CD4-positive, alpha-beta T cell treated with Interferon gamma for 1 hour (primary cell): ENCODE results near the gene SRD5A3.
A peak's percentile ranks its signal among the peaks of the same experiment; 100 is the strongest.

Experiments
- DNase-seq: peaks from one replicate; pipeline ENCODE4 v3.0.0-alpha.2; 2020

Gene SRD5A3

DNA sequence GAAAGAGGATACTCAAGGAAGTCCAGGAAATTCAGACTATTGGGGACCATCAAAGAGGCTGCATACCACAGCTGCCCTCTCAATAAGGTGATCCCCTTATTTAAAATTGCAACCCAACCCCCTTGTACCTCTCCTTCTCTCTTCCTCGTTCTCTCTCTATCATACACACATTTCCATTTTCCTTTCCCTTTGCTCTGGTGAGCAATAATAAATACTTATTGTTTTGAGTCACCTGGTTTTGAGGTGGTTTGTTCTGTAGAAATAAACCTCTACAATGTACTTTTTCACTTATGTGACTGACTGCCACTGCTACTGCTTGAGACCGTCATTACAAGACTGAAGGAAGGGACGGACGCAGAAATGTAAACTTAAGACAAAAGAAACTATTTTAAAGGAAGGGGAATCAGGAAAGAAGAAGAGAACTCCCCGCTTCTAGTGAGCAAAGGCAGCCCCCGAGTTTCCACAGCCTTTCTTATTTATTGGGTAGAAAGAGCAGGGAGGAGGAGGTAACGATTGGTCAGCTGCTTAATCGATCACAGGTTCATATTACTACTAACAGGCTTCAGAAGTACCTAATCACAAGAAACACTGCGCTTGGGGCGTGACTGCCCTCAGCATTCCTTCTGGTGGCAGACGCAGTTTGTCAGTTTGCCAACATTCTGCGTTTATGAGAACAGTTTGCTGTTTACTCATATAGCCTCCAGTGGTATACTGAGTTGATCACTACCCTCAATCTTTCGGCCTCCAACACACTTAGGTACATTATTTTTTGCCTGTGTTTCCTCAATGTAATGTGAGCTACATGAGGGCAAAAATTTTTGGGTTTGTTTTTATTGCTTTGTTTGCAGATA lies 32.8 kb downstream of the SRD5A3 start:
- DNase-seq: no peak

DNA sequence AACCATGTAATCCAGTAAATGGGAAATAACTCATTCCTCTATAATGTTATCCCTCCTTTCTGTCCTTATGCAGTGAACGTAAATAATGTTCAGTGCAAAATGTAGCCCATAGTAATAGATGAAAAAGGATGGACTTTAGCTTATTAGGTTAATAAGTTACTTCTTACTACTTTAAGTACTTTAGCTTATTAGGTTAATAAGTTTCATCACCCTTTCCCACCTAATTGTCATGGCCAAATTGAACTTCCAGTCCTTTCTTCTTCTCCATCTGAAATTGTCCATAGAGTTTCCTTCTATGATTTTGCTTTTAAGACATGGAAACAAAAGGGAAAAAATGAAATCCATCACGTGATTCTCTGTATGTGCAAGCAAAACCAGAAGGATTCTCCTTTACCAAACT lies 34.5 kb downstream of the SRD5A3 start:
- DNase-seq: no peak

DNA sequence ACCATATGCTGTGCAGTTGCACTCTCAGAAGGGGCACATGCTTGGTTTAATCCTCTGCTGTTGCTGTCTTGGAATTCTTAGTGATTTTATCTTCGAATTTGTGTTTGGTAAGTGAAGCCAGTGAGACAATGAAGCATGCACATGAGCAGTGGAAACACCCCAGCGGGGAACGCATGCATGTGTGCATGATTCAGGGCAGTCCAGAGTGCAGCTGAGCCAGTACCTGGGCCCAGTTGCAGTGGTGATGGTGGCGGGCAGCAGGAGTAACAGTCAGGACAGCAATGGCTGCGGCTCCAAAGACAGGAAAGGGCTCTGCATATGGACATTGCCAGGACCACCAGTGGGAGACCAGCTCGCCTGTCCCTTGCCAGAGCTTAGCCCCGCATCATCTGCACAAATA lies 35.5 kb downstream of the SRD5A3 start:
- no peak for DNase-seq

DNA sequence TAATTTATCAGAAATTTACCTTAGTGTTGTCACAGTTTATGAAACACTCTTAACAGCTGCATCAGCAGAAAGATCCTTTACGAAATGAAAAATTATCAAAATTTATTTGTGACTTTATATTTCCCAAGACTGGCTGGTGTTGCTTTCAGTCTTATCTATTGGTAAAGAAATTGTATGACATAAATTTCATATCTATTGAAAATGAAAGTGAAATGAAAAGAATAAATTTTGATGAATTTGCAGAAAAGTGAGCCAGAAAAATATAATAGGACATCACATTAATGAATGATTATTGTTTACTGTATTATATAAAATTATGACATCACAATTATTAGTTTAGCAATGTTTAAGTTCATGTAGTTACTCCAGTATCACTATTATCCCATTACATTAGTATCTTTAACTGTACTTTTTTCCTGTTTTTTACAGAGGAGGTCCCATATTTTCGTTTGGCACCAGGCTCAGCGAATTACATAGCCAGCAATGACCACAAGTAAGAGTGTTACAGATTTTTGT lies 36.5 kb downstream of the SRD5A3 start:
- DNase-seq: no peak

DNA sequence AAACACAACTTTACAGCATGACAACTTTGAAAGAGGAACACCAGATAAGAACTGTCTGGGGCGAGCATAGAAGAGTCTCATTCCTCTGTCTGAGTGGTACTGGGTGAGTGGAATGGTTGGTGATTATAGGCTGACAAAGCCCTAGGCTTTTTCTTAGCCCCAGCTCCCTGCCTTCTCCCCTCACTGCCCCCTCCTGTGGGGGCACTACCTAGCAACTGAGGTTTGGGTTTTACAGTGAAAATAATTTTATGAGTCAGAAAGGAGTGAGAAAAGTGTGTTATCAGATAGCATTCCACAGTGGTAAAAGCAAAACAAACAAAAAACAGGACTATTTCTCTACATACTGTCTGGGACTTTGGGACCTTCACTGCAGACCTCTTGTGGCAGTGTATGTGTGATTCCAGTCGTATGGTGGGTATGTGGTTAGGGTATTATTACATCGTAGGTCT lies 39.2 kb downstream of the SRD5A3 start:
- no peak for DNase-seq

DNA sequence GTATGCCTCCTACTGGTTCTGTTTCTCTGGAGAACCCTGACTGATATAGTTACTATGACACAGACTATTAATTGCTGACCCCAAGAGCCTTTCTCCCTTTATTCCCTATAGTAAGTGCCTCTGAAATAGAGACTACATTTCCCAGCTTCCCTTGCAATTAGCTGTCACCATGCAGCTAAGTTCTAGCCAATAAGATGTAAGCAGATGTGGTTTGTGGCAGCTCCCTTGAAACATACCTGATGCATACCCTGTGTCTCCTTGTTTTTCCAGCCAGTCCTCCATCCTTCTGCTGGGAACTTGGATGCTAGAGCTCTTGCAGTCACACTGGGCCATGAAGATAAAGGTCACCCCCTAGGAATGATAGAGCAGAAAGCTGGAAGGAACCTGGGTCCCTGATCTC lies 40.0 kb downstream of the SRD5A3 start:
- DNase-seq: no peak

DNA sequence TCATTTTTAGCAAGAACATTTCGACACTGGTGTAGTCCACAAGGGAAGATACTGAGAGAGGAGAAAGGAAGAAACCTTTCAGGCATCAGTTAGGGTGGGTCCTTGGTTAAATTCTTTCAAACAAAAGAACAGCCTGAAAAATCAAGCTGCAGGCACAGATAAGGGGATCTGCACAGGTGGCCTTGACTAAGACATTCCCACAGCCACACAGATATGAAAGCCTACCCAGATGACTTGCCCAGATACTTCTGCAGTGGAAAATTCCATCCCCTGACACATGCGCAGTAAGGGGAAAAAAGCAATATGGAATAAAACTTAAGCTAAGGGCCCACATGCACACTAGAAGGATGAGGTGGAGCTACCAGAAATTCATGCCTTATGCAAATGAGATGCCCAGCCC lies 40.8 kb downstream of the SRD5A3 start:
- no peak for DNase-seq

DNA sequence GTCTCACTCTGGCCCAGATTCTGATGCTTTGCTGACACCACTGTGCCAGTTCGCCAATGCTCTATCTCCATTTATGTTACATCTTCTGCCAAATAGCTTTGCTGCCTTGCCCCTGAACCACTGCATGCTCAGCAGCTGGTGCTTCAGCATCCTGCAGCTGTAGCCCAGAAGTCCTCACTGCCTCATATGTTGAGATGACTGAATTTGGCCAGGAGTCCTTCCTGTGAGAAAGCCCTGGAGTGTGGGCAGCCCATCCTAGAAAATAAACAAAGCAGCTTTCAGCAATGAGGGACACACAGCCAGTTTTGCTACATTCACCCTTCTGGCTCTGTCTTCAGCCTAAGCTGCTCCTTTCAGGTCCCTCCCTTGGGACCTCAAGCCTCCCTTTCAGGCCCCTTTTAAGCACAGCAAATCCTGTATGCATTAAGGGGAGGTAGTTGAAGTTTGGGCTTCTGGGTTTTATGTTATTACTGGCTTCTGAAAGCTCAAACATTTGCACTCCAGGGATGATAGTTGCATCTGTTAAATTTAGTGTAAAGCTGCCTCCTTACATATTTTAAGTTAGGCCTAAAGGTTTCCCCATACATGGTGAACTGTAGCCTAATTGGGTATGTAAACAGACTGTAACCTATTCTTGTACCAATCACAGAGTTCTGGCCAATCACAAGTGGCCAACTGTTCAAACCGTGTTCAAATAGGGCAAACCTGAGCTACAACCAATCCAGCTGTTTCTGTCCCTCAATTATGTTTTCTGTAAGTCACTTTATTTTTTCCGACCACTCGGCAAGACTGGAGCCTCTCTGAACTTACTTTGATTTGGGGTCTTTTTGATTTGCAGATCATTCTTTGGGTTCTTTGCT lies 47.6 kb downstream of the SRD5A3 start:
- no peak for DNase-seq

DNA sequence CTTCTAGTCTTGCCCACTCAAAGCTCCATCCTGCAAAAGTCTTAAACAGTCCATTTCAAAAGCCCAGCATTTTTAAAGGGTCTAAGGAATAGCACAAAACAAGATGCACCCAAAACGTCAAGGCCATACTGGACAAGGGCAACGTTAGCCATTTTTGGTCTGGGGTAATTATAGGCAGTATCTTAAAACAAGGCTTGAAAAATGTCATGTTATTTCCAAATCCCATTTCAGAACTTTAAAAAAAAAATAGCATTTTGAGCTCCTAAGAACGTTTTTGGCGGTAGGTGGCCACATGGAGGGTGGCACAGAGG lies 49.1 kb downstream of the SRD5A3 start:
- DNase-seq: no peak

DNA sequence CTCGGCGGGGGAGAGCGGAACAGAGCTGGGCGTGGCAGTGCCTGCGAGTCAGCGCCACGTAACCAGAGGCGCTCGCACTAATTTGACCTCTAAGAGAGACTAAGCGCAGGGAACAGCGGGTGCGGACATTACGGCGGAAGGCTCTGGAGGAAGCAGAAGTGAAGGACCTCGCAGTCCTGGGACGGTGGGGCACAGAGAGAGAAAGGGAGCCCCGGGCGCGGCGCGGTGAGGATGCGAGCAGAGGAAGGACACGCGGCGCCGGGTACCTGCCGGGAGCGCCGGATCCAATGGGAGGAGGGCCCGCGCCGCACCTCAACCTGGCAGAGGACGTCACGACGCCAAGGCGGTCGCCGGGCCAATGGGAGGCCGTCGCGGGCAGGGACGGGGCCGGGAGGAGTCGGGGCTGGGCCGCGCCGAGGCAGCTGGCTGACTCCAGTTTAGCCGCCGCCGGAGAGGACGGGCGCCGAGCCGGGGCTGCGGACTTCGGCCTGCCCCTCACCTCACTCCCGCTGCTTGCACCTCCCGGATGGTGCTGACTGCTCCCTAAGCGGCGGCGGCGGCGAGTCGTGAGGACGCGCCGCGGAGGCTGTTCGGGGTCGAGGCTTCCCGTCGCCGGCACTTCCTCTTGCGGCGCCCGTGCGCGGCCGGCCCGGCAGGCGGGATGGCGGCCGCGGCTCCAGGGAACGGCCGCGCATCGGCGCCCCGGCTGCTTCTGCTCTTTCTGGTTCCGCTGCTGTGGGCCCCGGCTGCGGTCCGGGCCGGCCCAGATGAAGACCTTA lies 49.7 kb downstream of the SRD5A3 start, which contains the start of gene TMEM165:
TSS of gene TMEM165 (plus strand) at position 429 of the 779 bp plus-strand sequence. CDS start at position 662, 233 bp downstream.
- DNase-seq: peak; percentile 85

DNA sequence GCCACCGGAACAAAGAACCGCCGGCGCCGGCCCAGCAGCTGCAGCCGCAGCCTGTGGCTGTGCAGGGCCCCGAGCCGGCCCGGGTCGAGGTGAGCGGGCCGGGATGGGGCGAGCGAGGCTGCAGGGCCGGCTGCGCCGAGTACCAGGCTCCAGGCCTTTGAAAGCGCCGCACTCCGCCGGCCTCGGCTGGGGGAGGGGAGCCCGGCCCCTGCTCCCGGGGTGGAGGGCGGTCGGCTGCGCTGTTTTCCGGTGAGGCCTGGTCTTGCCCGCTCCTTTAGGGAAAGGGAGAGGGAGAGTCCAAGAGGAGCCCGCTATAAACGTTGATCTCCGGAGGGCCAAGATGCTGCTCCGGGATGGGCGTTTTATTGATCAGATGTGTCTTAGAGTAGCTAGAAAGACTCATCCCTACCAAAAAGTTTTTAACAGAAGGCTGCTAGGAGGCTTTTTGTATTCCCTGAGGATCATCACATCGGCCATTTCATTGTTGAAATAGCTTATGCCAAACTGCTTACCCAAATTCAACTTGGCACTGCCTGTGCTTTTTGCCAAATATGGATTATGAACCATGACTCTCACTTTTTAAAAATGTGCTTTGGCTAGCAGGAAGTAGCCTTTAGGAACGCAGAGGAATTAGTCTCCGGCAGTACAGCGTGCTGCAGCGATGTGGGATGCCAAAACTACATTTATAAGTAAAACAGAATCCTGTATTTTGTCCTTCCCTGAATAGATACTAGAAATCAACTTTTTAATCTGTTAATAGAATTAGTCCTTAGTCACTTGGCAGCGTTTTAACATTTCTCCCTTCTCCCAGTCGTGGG lies 50.5 kb downstream of the SRD5A3 start:
- DNase-seq: peak; percentile 4

DNA sequence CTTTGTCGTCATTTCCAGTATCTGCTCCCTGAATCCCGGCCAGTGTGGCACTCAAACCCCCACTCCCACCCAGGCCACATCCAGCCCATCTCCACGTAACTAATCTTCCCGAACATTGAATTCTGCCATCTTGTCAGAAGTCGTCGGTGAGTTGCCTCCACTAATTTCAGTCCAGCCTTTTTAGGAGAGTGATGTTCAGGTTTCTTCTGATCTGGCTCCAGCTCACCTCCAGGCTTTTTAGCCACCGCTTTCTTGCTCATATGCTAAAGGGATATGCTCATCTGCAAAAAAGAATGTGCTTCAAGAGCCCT lies 51.0 kb downstream of the SRD5A3 start:
- no peak for DNase-seq

DNA sequence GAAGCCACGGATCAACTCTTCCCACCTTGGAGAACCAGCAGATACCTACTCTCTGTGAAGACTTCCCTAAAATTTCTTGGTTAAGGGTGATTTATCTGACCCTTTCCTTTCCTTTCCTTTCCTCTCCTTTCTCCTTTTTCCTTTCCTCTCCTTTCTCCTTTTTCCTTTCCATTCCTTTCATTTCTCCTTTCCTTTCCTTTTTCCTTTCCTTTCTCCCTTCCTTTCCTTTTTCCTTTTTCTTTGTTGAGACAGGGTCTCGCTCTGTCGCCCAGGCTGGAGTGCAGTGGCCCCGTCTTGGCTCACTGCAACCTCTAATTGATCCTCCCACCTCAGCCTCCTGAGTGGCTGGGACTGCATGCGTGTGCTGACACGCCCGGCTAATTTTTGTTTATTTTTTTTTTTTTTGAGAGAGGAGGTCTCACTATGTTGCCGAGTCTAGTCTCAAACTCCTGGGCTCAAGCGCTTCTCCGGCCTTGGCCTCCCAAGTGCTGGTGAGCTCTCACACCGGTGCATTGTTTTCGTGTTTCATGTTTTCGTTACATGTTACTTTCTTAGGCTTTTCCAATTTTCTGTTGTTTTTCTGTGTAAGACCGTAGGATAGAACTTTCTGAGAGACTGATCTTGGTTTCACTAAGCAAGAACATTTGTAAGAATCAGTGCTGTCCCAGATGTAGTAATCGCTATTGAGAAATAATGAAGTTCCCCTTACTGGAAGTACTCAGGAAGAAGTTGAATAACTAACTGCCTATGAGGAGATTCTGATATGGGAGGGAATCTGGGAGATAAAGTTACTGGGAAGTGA lies 51.7 kb downstream of the SRD5A3 start:
- no peak for DNase-seq

DNA sequence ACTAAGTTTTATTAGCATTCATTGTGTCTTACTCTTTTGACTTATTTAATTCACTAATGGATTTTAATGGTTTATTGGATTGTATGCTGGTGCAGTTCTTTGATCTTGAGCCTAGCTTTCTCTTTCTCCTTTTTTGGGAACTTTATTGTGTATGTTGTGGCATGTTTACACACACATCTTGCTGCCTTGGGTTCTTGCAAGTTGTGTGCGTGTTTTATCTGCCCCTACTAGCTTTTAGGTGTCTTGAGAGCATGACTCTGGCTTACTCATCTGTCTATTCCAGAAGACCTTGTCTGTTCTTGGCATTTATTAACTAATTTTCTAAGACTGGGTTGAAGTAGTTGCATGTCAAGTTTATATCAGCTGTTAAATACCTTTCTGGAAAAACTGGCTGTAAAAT lies 52.4 kb downstream of the SRD5A3 start:
- DNase-seq: no peak

DNA sequence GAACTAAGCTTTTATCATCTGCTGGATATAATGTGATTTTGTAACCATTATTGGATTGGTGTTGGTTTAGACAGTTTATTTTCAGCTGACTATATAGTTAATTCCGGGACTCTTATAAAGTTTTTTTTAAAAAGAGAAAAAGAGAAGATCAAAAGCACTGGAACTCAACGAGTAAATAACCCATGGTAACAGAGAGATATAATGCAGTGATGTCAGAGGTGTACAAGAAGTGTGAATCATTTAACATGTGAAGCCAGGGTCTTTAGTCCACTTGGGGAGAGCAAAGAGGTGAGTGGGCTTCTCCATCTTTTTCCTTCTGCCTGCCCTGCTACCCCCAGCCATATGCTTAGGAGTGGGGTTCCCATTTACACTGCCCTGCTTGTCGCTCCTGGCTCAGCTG lies 52.9 kb downstream of the SRD5A3 start:
- no peak for DNase-seq

DNA sequence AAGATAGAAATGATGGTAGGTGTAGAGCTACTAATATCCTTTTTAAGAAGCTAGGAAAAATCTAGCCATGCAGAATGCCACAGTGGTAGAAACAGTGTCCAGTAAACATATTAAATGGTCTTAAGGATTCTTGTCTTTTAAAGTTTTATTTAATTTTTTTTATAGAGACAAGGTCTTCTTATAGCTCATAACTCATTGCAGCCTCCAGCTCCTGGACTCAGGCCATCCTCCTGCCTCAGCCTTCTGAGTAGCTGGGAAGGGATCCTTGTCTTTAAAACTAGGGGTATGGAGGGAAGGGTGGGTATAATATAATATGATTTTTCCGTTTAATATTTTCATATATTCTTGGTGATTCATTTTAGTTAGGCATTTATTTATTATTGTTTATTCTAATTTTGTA lies 53.5 kb downstream of the SRD5A3 start:
- no peak for DNase-seq

DNA sequence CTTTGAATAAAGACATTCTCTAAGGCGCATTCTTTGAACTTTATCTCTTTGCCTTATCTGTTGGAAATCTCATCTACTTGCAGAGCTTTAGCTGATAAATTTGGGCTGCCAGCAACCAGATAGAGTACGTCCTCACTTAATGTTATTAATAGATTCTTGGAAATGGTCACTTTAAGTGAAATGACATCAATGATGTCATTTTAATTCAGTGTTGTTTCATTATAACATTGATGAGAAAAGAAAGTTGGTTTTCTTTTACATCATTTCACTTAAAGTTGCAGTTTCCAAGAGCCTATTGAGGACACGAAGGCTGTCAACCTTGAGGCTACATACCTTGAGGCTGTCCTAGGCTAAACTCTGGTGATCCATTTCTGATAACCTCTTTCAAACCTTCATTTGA lies 59.0 kb downstream of the SRD5A3 start:
- DNase-seq: no peak

DNA sequence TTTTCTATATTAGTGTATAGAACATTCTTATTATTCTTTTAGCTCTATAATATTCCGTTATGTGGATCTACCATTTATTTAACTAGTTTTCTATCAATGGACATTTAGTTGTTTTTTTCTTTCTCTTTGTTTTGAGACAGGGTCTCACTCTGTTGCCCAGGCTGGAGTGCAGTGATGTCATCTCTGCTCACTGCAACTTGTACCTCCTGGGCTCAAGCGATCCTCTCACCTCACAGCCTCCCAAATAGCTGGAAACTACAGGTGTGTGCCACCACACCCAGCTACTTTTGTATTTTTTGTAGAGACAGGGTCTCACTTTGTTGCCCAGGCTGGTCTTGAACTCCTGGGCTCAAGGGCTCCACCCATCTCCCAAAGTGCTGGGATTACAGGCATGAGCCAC lies 60.5 kb downstream of the SRD5A3 start:
- DNase-seq: no peak

DNA sequence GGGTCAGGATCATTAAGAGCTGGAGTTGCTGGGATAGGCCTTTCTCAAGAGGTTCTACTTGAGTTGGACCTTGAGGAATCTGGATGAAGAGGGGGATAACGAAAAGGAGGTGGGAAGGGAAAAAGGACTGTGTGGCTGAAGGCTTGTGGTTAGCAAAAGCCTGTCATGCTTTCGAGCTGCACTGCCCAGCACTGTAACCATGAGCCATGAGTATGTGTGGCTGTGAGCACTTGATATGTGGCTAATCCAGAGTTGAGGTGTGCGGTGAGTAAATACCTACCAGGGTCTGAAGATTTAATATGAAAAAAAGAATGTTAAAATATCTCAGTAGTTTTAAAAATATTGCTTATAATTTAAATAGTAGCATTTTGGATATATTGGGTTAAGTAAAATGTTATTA lies 61.1 kb downstream of the SRD5A3 start:
- DNase-seq: no peak

DNA sequence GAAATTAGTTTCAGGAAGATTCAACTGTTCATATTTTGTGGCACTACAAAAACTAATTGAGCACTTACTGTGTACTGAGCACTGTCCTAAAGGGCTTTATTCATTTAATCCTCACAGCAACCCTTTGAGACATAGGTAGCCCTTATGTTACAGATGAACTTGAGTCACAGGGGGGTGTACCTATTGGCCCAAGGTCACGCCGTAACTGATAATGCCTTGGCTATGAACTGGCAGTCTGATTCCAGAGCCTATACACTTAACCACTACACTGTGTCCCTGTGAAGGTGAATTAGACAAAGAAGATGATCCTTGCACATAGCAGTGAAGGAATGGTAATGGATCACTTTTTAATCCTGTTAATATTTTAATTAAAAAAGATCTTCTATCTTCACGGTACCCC lies 61.7 kb downstream of the SRD5A3 start:
- no peak for DNase-seq

DNA sequence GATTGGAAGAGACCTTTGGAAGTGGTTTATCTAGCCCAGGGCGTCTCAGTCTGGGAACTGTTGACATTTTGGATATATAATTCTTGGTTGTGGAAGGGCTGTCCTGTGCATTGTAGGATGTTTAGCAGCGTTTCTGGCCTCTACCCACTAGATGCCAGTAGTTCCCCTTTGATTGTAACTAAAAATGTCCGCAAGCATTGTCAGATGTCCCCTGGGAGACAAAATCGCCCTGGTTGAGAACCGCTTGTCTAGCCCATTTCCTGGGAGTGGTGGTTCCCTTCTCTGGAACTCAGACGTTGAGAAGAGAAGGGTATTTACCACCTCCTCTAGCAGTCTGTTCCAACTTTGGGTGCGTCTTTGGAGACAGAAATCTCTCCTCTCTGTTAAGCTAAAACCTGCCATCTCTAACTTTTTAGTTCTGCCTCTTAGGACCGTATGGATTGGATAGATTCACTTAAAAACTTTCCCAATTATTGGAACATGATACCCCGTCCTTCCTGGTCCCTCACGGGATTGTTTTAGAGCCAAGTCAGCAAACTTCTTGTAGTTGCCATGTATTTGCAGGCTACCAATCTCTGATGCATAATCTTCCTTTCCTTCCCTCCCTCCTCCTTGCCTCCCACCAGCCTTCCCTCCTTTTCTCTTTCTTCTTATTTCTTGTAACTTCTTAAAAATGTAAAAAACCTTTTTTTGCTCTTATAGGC lies 63.6 kb downstream of the SRD5A3 start:
- DNase-seq: peak; percentile 29
